Heart right ventricle (tissue), 16 donors: ENCODE results near the gene SNX20. TPM values are rescaled to one million over a fixed set of nuclear protein-coding genes. Genes with fewer than 3 reads are reported as not detected.

ENCODE experiments used
- ATAC-seq, 8 donors: fragments of 200-7000 bp; cut with Tn5 transposase; one replicate each; pipeline ENCODE4 v1.9.1; 2020; ENCODE audit warnings: mild to moderate bottlenecking in 8 of 8, moderate library complexity in 8 of 8, moderate number of reproducible peaks in 1 of 8
- DNase-seq, 2 donors: peaks; one replicate each; pipeline ENCODE4 v3.0.0-alpha.2; 2020
- H3K27ac ChIP-seq, 10 donors: fragments of 200-600 bp; sonication (generic) in 2 of 10; one replicate each; pipeline versions ENCODE4 v1.5.0 to v1.8.0; 2020 to 2022; ENCODE audit warnings: mild to moderate bottlenecking in 3 of 10
- H3K27me3 ChIP-seq, 7 donors: fragments of 200-600 bp; one replicate each; pipeline ENCODE4 v1.8.0; 2021 to 2022; ENCODE audit warnings: mild to moderate bottlenecking in 2 of 7
- H3K36me3 ChIP-seq, 9 donors: fragments of 200-600 bp; sonication (generic) in 1 of 9; one replicate each; pipeline versions ENCODE4 v1.5.0 to v1.8.0; 2020 to 2022; ENCODE audit warnings: mild to moderate bottlenecking in 2 of 9
- H3K4me1 ChIP-seq, 9 donors: fragments of 200-600 bp; sonication (generic) in 1 of 9; one replicate each; pipeline versions ENCODE4 v1.5.0 to v1.8.0; 2020 to 2022; ENCODE audit warnings: mild to moderate bottlenecking in 4 of 9
- H3K4me3 ChIP-seq, 10 donors: fragments of 200-600 bp; sonication (generic) in 2 of 10; one replicate each; pipeline versions ENCODE4 v1.5.0 to v1.8.0; 2020 to 2022; ENCODE audit warnings: mild to moderate bottlenecking in 7 of 10, moderate library complexity in 2 of 10
- H3K9me3 ChIP-seq, 11 donors: fragments of 200-600 bp in 10 of 11; sonication (generic) in 2 of 11; one replicate each; pipeline versions ENCODE4 v1.5.0 to v1.8.0; 2013 to 2022; ENCODE audit warnings: mild to moderate bottlenecking in 2 of 11, control low read depth in 1 of 11, moderate library complexity in 1 of 11
- CTCF ChIP-seq, 9 donors: fragments of 200-600 bp; sonication (generic) in 2 of 9; IDR thresholded peaks; one replicate each; pipeline versions ENCODE4 v1.5.0 to v1.8.0; 2021 to 2022; ENCODE audit warnings: antibody characterized with exemption in 9 of 9, mild to moderate bottlenecking in 5 of 9, moderate library complexity in 1 of 9
- WGBS, 2 donors: extraction: QIAGEN DNeasy Blood & Tissue Kit; methylation state at CpG; one replicate each; pipeline ENCODE4 v1.1.7; 2013; ENCODE audit warnings: inconsistent platforms in 1 of 2; 5-methylcytosine and 5-hydroxymethylcytosine counted together
- intact Hi-C, 10 donors: fragments of 100-400 bp; cut with DNase I; formaldehyde crosslinking; loops; one replicate each; pipeline versions ENCODE4 v1.11.1 to v1.14.2; 2022
- polyA plus RNA-seq, 2 donors: library from polyadenylated mRNA; stranded (reverse); fragments of 200-250 nt; gene quantifications; one replicate each; pipeline ENCODE4 v1.2.3, GENCODE V29; 2013
- total RNA-seq, 10 donors: library from RNA; stranded (reverse); fragmentation: NEBNext Ultra II Directional in 3 of 10; extraction: Animal tissue kit (Norgen Biotek cat#: 25700) in 3 of 10; gene quantifications; one replicate each; pipeline versions ENCODE4 v1.2.1 to v1.2.4, GENCODE V29; 2021 to 2023
- donor health status: Arrhythmogenic right ventricular cardiomyopathy.
- donor health status: ischemic (EF 13 %, LVEDD 7.1; RV severe dilation, severe dysfunction).
- donor health status: healthy with polysubstance abuse.
- donor health status: DM: no; HTN: yes; CAD: no.
- donor health status: DM: no; HTN: no; CAD: no.
- donor health status: ischemic (EF 25% LVEDD 6.9; RV normal size, moderate dysfunction).
- donor health status: ischemic (EF 25% LVEDD 5.7; RV mildly dilated, moderate dysfunction).
- donor health status: healthy.
- donor health status: DM: yes; HTN: yes; CAD: no.
- donor health status: Ischemic cardiomyopathy.
- donor health status: ischemic (EF 35%, LVEDD 5.7; RV mildly dilated, moderate dysfunction).
- donor health status: nonischemic (EF 11% LVEDD 7.7; RV severe dilation, severe dysfunction).
- donor health status: DM: yes; HTN: yes; CAD: no.
- donor health status: PGD.
- donor health status: ischemic (EF 29% LVEDD 5.4; RV normal size, mild dysfunction).
- donor health status: nonischemic (EF 23%, LVEDD 6.1; RV moderate dilation, normal function).

The SNX20 gene
- total and polyA plus RNA-seq, 12 donors = 0.08 to 7.1 (median 0.63) TPM

DNA sequence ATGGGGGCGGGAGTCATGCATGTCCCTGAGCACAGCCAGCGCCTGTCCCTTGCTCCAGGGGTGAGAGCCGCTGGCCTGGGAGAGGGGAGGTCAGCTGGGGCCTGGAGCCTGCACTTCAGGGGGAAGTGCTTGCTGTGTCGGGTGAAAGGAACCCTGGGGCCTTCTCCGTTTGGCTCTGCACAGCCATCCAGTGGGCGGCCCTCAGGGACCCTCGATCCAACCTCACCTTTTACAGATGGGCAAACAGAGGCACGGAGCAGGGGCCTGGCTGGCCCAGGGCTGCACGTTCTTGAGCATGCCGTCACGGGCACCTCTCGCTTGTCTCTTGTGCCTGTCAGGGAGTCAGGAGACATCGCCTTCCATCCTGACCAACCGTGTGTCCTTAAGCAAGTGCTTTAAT lies 1.8 kb downstream of the SNX20 start:
- ATAC-seq = peak in 1 of 8 donors; percentile 16
- Histone ChIP-seq H3K4me1 (peaks cover 0 to 47% (median 0%) of the 10 kb centered on the region in 9 donors), H3K27me3 (peaks cover 0 to 14% (median 7%) of the 10 kb centered on the region in 7 donors), H3K27ac (peak overlapping the region in 1 of 10 donors; percentile 97), H3K9me3 (no peaks in the 10 kb centered on the region), H3K4me3 (peak overlapping the region in 1 of 10 donors; percentile 68), H3K36me3 (peaks cover 0 to 34% (median 0%) of the 10 kb centered on the region in 9 donors)
- 85 to 88% methylated on average over 14 of the region's 14 CpGs for WGBS, 2 donors
- intact Hi-C loops = loop anchor here in 2 of 10 donors (5.0 to 10.0 kb wide), 2 partner anchors 68 to 126 kb away; no protein-coding TSS in a partner anchor
- no peak for DNase-seq
- no peak for TF ChIP-seq CTCF (IDR thresholded peaks at IDR 0.05)

- DNase-seq (no peak), ATAC-seq (no peak)
- Histone ChIP-seq H3K36me3 (peaks cover 0 to 41% (median 0%) of the 10 kb centered on the region in 9 donors), H3K4me3 (peak overlapping the region in 1 of 10 donors; percentile 68), H3K27ac (no peak overlapping the region), H3K27me3 (peaks cover 0 to 22% (median 14%) of the 10 kb centered on the region in 7 donors), H3K4me1 (peaks cover 0 to 40% (median 0%) of the 10 kb centered on the region in 9 donors), H3K9me3 (peaks cover 0 to 6% (median 0%) of the 10 kb centered on the region in 11 donors)
- intact Hi-C loops = loop anchor here in 2 of 10 donors (5.0 to 10.0 kb wide), 2 partner anchors 69 to 126 kb away; no protein-coding TSS in a partner anchor
- 61 to 62% methylated on average over 3 of the region's 3 CpGs for WGBS, 2 donors
- no peak for TF ChIP-seq CTCF (IDR thresholded peaks at IDR 0.05)
Observed at GRCh38 chr16:50678531-50678930, 2.6 kb downstream of the SNX20 start.

- Histone ChIP-seq H3K4me1 (peaks cover 0 to 28% (median 0%) of the 10 kb centered on the region in 9 donors), H3K27me3 (peaks cover 0 to 30% (median 23%) of the 10 kb centered on the region in 7 donors), H3K4me3 (no peak overlapping the region), H3K36me3 (peaks cover 0 to 53% (median 0%) of the 10 kb centered on the region in 9 donors), H3K9me3 (peaks cover 0 to 17% (median 0%) of the 10 kb centered on the region in 11 donors), H3K27ac (no peak overlapping the region)
- peak in 4 of 9 donors; percentile 16 to 54 (median 25) for TF ChIP-seq CTCF (IDR thresholded peaks at IDR 0.05)
- DNase-seq (no peak), ATAC-seq (no peak)
- 69 to 73% methylated on average over 7 of the region's 7 CpGs for WGBS, 2 donors
- intact Hi-C loops = loop anchor here in 2 of 10 donors (5.0 to 10.0 kb wide), 2 partner anchors 70 to 127 kb away; no protein-coding TSS in a partner anchor
Observed at GRCh38 chr16:50677351-50677750, 3.8 kb downstream of the SNX20 start.

DNA sequence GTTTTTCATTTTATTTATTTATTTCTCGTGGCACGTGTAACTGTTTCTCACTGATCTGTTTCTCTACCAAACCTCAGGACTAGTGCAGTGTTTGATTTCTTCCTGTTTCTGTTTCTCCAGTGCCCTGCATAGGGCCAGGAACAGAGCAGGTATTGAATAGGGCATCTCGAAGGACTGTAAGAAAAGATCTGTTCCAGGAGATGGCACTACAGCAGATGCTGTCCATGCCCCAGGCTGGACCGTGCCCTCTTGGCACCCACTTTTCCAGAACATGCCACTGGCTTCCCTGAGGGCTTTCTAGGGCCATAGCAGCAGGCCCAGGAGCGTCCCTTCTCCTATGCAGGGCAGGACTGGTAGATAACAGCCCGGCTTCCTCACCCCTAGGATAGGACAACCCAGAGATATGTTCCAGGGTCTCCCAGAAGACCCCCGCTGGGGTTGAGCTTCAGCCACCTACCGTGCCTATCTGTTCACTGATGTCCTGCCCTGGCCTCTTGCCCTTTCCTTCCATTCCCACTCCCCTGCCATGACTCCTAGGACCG lies 4.4 kb downstream of the SNX20 start:
- intact Hi-C loops = loop anchor here in 2 of 10 donors (5.0 to 10.0 kb wide), 2 partner anchors 71 to 128 kb away; no protein-coding TSS in a partner anchor
- Histone ChIP-seq H3K27me3 (peaks cover 0 to 30% (median 23%) of the 10 kb centered on the region in 7 donors), H3K4me1 (peaks cover 0 to 22% (median 0%) of the 10 kb centered on the region in 9 donors), H3K9me3 (peaks cover 0 to 22% (median 5%) of the 10 kb centered on the region in 11 donors), H3K36me3 (peaks cover 0 to 57% (median 0%) of the 10 kb centered on the region in 9 donors), H3K4me3 (no peak overlapping the region), H3K27ac (no peak overlapping the region)
- TF ChIP-seq CTCF (IDR thresholded peaks at IDR 0.05) = no peak
- WGBS, 2 donors = 70 to 75% methylated on average over 9 of the region's 9 CpGs
- no peak for DNase-seq
- no peak for ATAC-seq
